Measurements from ENCODE around the gene HES5. TPM values are rescaled to one million over a fixed set of nuclear protein-coding genes. Genes with fewer than 3 reads are reported as not detected.

The HES5 gene
- total RNA-seq, 1 donor from 2014 or later = not detected

GRCh38 chr1:2559509-2560298, 29.6 kb upstream of the HES5 start:
- H3K27ac Mint-ChIP-seq (ENCODE audit: unreplicated experiment) = no peak overlapping the region
- H3K4me3 Mint-ChIP-seq (ENCODE audit: unreplicated experiment) = no peak overlapping the region
- no peaks in the 10 kb centered on the region for H3K4me1 Mint-ChIP-seq (ENCODE audit: unreplicated experiment)
- no peak for DNase-seq (ENCODE audit: low spot score)
- TF ChIP-seq CTCF (IDR thresholded peaks at IDR 0.05; ENCODE audit: unreplicated experiment) = no peak
- peaks cover 7% of the 10 kb centered on the region for H3K27me3 Mint-ChIP-seq (ENCODE audit: unreplicated experiment)
- H3K36me3 Mint-ChIP-seq (ENCODE audit: low read depth, unreplicated experiment) = no peaks in the 10 kb centered on the region
- no peaks in the 10 kb centered on the region for H3K9me3 Mint-ChIP-seq (ENCODE audit: unreplicated experiment)

DNA sequence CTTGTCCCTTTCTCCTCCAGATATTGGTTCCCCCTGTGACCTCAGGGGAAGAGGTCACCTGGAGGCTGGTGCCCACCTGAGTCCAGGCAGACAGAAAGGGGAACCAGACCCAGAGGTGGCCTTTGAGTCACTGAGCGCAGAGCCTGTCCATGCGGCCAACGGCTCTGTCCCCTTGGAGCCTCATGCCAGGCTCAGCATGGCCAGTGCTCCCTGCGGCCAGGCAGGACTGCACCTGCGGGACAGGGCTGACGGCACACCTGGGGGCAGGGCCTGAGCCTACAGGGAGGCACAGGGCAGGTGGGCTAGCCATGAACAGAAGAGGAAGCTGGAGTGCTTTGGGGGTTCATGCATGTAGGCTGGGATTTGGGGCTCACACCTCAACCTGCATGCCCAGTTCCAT, 28.8 kb upstream of the HES5 start:
- H3K9me3 Mint-ChIP-seq (ENCODE audit: unreplicated experiment) = no peaks in the 10 kb centered on the region
- H3K4me1 Mint-ChIP-seq (ENCODE audit: unreplicated experiment) = no peaks in the 10 kb centered on the region
- no peak for DNase-seq (ENCODE audit: low spot score)
- no peaks in the 10 kb centered on the region for H3K36me3 Mint-ChIP-seq (ENCODE audit: low read depth, unreplicated experiment)
- peaks cover 7% of the 10 kb centered on the region for H3K27me3 Mint-ChIP-seq (ENCODE audit: unreplicated experiment)
- no peak for TF ChIP-seq CTCF (IDR thresholded peaks at IDR 0.05; ENCODE audit: unreplicated experiment)
- no peak overlapping the region for H3K27ac Mint-ChIP-seq (ENCODE audit: unreplicated experiment)
- no peak overlapping the region for H3K4me3 Mint-ChIP-seq (ENCODE audit: unreplicated experiment)

DNA sequence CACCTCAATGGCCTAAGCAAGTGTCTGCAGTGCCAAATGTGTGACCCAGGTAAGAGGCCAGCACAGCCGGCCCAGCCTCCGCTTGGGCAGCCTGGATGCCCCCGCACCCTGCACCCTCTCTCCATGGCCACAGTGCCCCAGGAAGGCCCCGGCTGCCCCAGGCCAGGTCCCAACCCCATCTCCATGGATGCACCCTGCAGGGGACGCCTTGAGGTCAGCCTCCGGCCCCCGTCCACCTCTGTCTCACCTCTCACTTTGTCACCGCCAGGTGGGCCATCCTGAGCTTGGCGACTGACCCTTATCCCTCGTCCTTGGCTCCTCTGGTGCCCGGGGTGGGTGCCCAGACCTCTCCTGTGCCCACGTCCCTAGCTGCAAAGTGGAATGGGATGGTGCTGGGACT, 28.4 kb upstream of the HES5 start:
- H3K4me3 Mint-ChIP-seq (ENCODE audit: unreplicated experiment) = no peak overlapping the region
- H3K27me3 Mint-ChIP-seq (ENCODE audit: unreplicated experiment) = peaks cover 9% of the 10 kb centered on the region
- no peak for DNase-seq (ENCODE audit: low spot score)
- no peaks in the 10 kb centered on the region for H3K4me1 Mint-ChIP-seq (ENCODE audit: unreplicated experiment)
- no peak overlapping the region for H3K27ac Mint-ChIP-seq (ENCODE audit: unreplicated experiment)
- no peak for TF ChIP-seq CTCF (IDR thresholded peaks at IDR 0.05; ENCODE audit: unreplicated experiment)
- no peaks in the 10 kb centered on the region for H3K36me3 Mint-ChIP-seq (ENCODE audit: low read depth, unreplicated experiment)
- no peaks in the 10 kb centered on the region for H3K9me3 Mint-ChIP-seq (ENCODE audit: unreplicated experiment)

- H3K27me3 Mint-ChIP-seq (ENCODE audit: unreplicated experiment) = peaks cover 7% of the 10 kb centered on the region
- H3K9me3 Mint-ChIP-seq (ENCODE audit: unreplicated experiment) = no peaks in the 10 kb centered on the region
- no peaks in the 10 kb centered on the region for H3K4me1 Mint-ChIP-seq (ENCODE audit: unreplicated experiment)
- H3K4me3 Mint-ChIP-seq (ENCODE audit: unreplicated experiment) = no peak overlapping the region
- H3K36me3 Mint-ChIP-seq (ENCODE audit: low read depth, unreplicated experiment) = no peaks in the 10 kb centered on the region
- TF ChIP-seq CTCF (IDR thresholded peaks at IDR 0.05; ENCODE audit: unreplicated experiment) = no peak
- DNase-seq (ENCODE audit: low spot score) = no peak
- H3K27ac Mint-ChIP-seq (ENCODE audit: unreplicated experiment) = no peak overlapping the region
Observed at GRCh38 chr1:2557482-2558400, 27.7 kb upstream of the HES5 start.

Measured in endothelial cell (in vitro differentiated cells).